Activated CD8-positive, alpha-beta memory T cell treated with anti-CD3 and anti-CD28 coated beads, Interleukin-2, amount 10 ng/mL, durations not matched to agents 7 days and 5 days (primary cell): Measurements from ENCODE around the gene GPR32. TPM values are rescaled to one million over a fixed set of nuclear protein-coding genes. Genes with fewer than 3 reads are reported as not detected.

Source experiments
- total RNA-seq, 2 experiments: library from RNA; stranded (reverse); gene quantifications; one replicate each; pipeline ENCODE4 v1.2.3, GENCODE V29; 2021

Gene GPR32
- total RNA-seq, 2 experiments from 2014 or later = not detected

Other genes starting within 250 kb of the GPR32 start
- gene LRRC4B, start 202.0 kb upstream of the GPR32 start, total RNA-seq = not detected
- not detected for gene SYT3, start 130.6 kb upstream of the GPR32 start, total RNA-seq
- gene C19orf81, start 121.0 kb upstream of the GPR32 start, total RNA-seq = under 1 TPM in 1 of 2 experiments, not detected in 1; 0.70 TPM
- gene SHANK1, start 50.7 kb upstream of the GPR32 start, total RNA-seq = not detected
- gene CLEC11A, start 47.1 kb upstream of the GPR32 start, total RNA-seq = under 1 TPM; 0.61 to 0.89 TPM
- not detected for gene ACP4, start 20.0 kb downstream of the GPR32 start, total RNA-seq
- gene KLK1, start 53.3 kb downstream of the GPR32 start, total RNA-seq = 1 to 10 TPM; 3.0 to 3.2 TPM
- not detected for gene KLK15, start 63.1 kb downstream of the GPR32 start, total RNA-seq
- not detected for gene KLK3, start 84.5 kb downstream of the GPR32 start, total RNA-seq
- under 1 TPM in 1 of 2 experiments, not detected in 1; 0.29 TPM for gene KLK2, start 103.0 kb downstream of the GPR32 start, total RNA-seq
- gene KLK4, start 140.9 kb downstream of the GPR32 start, total RNA-seq = not detected
- gene KLK5, start 182.6 kb downstream of the GPR32 start, total RNA-seq = not detected
- gene KLK6, start 199.1 kb downstream of the GPR32 start, total RNA-seq = not detected
- not detected for gene KLK7, start 213.5 kb downstream of the GPR32 start, total RNA-seq
- gene KLK8, start 231.1 kb downstream of the GPR32 start, total RNA-seq = not detected
- not detected for gene KLK10, start 249.2 kb downstream of the GPR32 start, total RNA-seq